ENCODE measurements around the gene GAS7. TPM values are rescaled to one million over a fixed set of nuclear protein-coding genes. Genes with fewer than 3 reads are reported as not detected.

Gene GAS7
- total and polyA plus RNA-seq, 8 donors, result 4.1 to 185 (median 30.5) TPM

DNA sequence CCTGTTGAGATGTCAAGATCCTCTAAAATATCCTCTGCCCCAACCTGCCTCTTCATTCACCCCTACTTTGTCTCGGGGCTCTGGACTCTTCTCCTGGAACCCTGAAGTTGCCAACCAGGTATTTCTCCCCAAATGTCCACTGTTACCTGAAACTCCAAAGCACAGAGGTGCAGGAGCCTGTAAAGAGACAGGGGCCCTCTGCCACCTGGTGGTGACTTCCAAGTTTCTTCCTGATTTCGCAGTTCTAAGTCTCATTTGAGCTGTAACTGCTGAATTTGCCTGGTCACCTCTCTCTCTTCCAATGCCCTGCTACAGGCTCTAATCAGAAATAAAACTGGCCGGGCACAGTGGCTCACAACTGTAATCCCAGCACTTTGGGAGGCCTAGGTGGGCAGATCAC, 216.2 kb downstream of the GAS7 start:
- peak in 1 of 2 donors; percentile 58 for DNase-seq
- TF ChIP-seq EP300 (IDR thresholded peaks at IDR 0.05) (no peak), POLR2AphosphoS5 (IDR thresholded peaks at IDR 0.05) (no peak), POLR2A (IDR thresholded peaks at IDR 0.05) (no peak)
- TF ChIP-seq, protein P1, sequence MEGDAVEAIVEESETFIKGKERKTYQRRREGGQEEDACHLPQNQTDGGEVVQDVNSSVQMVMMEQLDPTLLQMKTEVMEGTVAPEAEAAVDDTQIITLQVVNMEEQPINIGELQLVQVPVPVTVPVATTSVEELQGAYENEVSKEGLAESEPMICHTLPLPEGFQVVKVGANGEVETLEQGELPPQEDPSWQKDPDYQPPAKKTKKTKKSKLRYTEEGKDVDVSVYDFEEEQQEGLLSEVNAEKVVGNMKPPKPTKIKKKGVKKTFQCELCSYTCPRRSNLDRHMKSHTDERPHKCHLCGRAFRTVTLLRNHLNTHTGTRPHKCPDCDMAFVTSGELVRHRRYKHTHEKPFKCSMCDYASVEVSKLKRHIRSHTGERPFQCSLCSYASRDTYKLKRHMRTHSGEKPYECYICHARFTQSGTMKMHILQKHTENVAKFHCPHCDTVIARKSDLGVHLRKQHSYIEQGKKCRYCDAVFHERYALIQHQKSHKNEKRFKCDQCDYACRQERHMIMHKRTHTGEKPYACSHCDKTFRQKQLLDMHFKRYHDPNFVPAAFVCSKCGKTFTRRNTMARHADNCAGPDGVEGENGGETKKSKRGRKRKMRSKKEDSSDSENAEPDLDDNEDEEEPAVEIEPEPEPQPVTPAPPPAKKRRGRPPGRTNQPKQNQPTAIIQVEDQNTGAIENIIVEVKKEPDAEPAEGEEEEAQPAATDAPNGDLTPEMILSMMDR (IDR thresholded peaks at IDR 0.05), result no peak
- H3K36me3 ChIP-seq, result no peaks in the 10 kb centered on the region
- H3K4me3 ChIP-seq, result no peak overlapping the region
- intact Hi-C loops (cut with DNase I; ENCODE audit: low total_unique reads), result no loop called here
- H3K27me3 ChIP-seq, result no peaks in the 10 kb centered on the region
- 42 to 62% (median 55%) methylated on average over 3 of the region's 3 CpGs for WGBS, 5 donors
- H3K9me3 ChIP-seq, result no peaks in the 10 kb centered on the region
- peaks cover 0 to 8% (median 0%) of the 10 kb centered on the region in 4 donors for H3K4me1 ChIP-seq
- no peak overlapping the region for H3K27ac ChIP-seq

DNA sequence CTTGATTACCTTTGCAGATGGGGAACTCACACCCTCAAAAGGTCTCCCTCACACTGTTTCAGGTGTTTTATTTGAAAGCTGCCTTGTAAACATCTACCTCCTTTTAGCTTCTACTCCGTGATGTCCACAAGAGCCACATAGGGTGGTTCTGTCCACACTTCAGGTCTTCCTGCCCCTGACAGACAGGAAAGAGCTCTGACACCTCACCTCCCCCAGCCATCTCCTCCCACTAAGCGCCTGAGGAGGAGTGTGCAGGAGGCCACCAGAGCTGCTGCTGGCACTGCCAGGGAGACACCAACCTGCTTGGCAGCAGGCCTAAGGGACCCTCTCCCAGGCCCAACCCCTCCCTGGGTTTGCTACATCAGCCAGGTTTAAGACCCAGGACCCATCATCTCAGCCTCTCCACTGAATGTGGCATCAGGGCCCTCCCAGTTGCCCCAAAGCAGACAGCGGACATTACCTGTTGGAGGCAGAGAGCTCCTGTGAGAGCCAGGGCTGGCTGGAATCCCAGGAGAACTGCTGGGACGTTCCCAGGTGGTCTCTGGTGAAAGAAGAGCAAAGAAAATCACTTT, 217.0 kb downstream of the GAS7 start:
- H3K27me3 ChIP-seq, result no peaks in the 10 kb centered on the region
- TF ChIP-seq POLR2AphosphoS5 (IDR thresholded peaks at IDR 0.05) (no peak), EP300 (IDR thresholded peaks at IDR 0.05) (no peak), POLR2A (IDR thresholded peaks at IDR 0.05) (no peak)
- TF ChIP-seq, protein P1 (IDR thresholded peaks at IDR 0.05), result no peak
- 70 to 86% (median 72%) methylated on average over 4 of the region's 4 CpGs for WGBS, 5 donors
- no peaks in the 10 kb centered on the region for H3K36me3 ChIP-seq
- H3K27ac ChIP-seq, result no peak overlapping the region
- H3K9me3 ChIP-seq, result no peaks in the 10 kb centered on the region
- peaks cover 0 to 14% (median 2%) of the 10 kb centered on the region in 4 donors for H3K4me1 ChIP-seq
- intact Hi-C loops (cut with DNase I; ENCODE audit: low total_unique reads), result no loop called here
- no peak overlapping the region for H3K4me3 ChIP-seq
- DNase-seq, result no peak

DNA sequence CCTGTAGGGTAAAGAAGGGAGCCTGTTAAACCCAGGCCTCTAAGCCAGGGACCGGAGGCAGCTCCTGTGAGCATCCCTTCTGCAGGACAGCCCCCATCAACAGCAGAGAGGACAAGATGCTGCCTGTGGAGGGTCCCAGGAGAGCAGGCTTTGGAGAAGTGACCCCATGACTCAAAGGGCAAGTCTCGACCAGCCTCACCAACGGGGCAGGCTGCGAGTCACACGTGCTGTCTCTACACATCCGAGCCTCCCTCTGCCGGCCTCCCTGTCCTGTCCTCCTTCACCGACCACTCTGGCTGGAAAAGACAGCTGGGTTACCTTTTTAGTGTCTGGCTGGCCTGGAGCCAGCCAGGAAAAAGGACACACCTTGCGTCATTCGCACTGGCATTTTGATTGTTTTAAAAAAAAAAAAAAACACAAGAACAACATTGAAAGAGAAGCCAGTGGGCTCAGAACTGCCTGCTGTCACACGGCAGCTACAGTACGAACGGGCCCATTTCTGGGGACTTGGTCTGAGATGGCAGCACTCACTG, 218.9 kb downstream of the GAS7 start:
- H3K9me3 ChIP-seq, result no peaks in the 10 kb centered on the region
- no peaks in the 10 kb centered on the region for H3K36me3 ChIP-seq
- H3K27me3 ChIP-seq, result no peaks in the 10 kb centered on the region
- H3K4me3 ChIP-seq, result no peak overlapping the region
- DNase-seq, result no peak
- WGBS, 5 donors, result 53 to 85% (median 76%) methylated on average over 13 of the region's 13 CpGs
- no peak overlapping the region for H3K27ac ChIP-seq
- TF ChIP-seq, protein P1 (IDR thresholded peaks at IDR 0.05), result no peak
- no peak for TF ChIP-seq POLR2A (IDR thresholded peaks at IDR 0.05)
- TF ChIP-seq EP300 (IDR thresholded peaks at IDR 0.05), result no peak
- TF ChIP-seq POLR2AphosphoS5 (IDR thresholded peaks at IDR 0.05), result no peak
- peaks cover 0 to 27% (median 2%) of the 10 kb centered on the region in 4 donors for H3K4me1 ChIP-seq
- intact Hi-C loops (cut with DNase I; ENCODE audit: low total_unique reads), result no loop called here

DNA sequence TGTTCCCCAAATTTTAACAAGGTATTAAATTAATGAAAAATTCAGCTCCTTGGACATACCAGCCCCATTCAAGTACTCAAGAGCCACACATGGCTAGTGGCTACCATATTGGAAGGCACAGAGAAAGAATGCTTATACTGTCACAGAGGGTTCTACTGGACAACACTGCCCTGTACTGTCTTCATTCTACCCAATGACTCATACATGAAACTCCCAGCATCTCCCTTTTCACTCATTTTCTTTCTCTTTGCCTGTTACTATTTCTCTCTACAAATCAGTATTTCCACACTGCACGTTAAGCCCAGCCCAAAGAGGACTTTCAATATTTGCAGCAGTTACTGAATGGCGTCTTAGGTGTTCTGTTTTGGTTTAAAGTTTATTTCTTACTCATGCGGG, 221.2 kb downstream of the GAS7 start:
- WGBS, 5 donors, result 48 to 67% (median 57%) methylated on average over 3 of the region's 3 CpGs
- Histone ChIP-seq H3K36me3 (no peaks in the 10 kb centered on the region), H3K4me1 (peaks cover 0 to 40% (median 2%) of the 10 kb centered on the region in 4 donors), H3K27ac (no peak overlapping the region), H3K9me3 (no peaks in the 10 kb centered on the region), H3K4me3 (no peak overlapping the region), H3K27me3 (no peaks in the 10 kb centered on the region)
- intact Hi-C loops (cut with DNase I; ENCODE audit: low total_unique reads), result no loop called here
- DNase-seq, result no peak
- TF ChIP-seq POLR2A (IDR thresholded peaks at IDR 0.05), result no peak
- TF ChIP-seq, protein P1 (IDR thresholded peaks at IDR 0.05), result no peak
- TF ChIP-seq EP300 (IDR thresholded peaks at IDR 0.05), result no peak
- no peak for TF ChIP-seq POLR2AphosphoS5 (IDR thresholded peaks at IDR 0.05)

Data from stomach (tissue), 9 donors.